Measurements from ENCODE around the gene PTPRC. TPM values are rescaled to one million over a fixed set of nuclear protein-coding genes. Genes with fewer than 3 reads are reported as not detected.

The PTPRC gene
- total RNA-seq, 1 donor from 2014 or later, result not detected

DNA sequence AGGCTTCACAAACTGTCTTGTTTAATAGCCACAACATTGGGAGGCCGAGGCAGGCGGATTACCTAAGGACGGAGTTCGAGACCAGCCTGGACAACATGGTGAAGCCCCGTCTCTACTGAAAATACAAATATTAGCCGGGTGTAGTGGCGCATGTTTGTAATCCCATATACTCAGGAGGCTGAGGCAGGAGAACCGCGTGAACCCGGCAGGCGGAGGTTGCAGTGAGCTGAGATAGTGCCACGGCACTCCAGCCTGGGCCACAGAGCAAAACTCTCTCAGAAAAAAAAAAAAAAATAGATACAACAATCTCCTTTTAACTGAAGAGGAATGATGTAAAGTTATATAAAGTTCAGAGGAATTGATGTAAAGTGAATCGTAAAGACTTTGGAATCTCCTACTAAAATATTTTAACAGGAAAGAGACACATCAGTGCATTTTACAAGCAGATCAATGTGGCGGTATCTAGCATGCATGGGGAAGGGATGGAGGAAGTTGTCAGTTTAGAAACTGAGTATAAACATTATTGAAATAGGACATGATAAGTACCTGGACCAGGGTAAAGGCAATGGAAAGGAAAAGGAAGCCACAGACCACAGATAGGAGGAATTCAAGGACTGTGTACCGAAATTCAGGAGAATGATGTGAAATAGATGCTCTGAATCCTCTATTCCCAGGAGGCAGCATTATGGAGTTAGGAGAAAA lies 41.5 kb downstream of the PTPRC start:
- TF ChIP-seq CTCF (IDR thresholded peaks at IDR 0.05; ENCODE audit: unreplicated experiment), result no peak
- no peaks in the 10 kb centered on the region for H3K27me3 Mint-ChIP-seq (ENCODE audit: unreplicated experiment)
- H3K9me3 Mint-ChIP-seq (ENCODE audit: unreplicated experiment), result no peaks in the 10 kb centered on the region
- DNase-seq (ENCODE audit: low spot score), result no peak
- H3K36me3 Mint-ChIP-seq (ENCODE audit: low read depth, unreplicated experiment), result no peaks in the 10 kb centered on the region
- no peak overlapping the region for H3K27ac Mint-ChIP-seq (ENCODE audit: unreplicated experiment)
- H3K4me1 Mint-ChIP-seq (ENCODE audit: unreplicated experiment), result no peaks in the 10 kb centered on the region
- H3K4me3 Mint-ChIP-seq (ENCODE audit: unreplicated experiment), result no peak overlapping the region

DNA sequence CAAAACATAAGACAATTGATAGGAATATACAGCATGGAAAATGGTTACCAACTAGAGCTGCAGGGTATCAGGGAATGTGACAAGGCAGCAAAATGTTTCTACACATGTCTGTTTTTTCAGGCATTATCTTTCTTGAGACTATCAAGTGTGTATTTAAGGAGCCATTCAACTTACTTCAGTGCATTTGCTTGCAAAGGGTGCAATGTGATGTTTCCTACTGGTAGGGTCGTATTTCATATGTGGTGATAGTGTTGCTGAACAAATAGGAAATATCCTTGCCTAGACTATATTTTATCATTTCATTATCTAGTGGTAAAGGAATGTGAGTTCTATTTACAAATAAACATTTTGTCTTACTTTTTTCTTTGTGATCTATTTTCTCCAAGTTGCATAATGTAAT lies 42.4 kb downstream of the PTPRC start:
- Mint-ChIP-seq H3K27ac (ENCODE audit: unreplicated experiment) (no peak overlapping the region), H3K36me3 (ENCODE audit: low read depth, unreplicated experiment) (no peaks in the 10 kb centered on the region), H3K4me1 (ENCODE audit: unreplicated experiment) (no peaks in the 10 kb centered on the region), H3K9me3 (ENCODE audit: unreplicated experiment) (no peaks in the 10 kb centered on the region), H3K4me3 (ENCODE audit: unreplicated experiment) (no peak overlapping the region), H3K27me3 (ENCODE audit: unreplicated experiment) (no peaks in the 10 kb centered on the region)
- no peak for DNase-seq (ENCODE audit: low spot score)
- TF ChIP-seq CTCF (IDR thresholded peaks at IDR 0.05; ENCODE audit: unreplicated experiment), result no peak

DNA sequence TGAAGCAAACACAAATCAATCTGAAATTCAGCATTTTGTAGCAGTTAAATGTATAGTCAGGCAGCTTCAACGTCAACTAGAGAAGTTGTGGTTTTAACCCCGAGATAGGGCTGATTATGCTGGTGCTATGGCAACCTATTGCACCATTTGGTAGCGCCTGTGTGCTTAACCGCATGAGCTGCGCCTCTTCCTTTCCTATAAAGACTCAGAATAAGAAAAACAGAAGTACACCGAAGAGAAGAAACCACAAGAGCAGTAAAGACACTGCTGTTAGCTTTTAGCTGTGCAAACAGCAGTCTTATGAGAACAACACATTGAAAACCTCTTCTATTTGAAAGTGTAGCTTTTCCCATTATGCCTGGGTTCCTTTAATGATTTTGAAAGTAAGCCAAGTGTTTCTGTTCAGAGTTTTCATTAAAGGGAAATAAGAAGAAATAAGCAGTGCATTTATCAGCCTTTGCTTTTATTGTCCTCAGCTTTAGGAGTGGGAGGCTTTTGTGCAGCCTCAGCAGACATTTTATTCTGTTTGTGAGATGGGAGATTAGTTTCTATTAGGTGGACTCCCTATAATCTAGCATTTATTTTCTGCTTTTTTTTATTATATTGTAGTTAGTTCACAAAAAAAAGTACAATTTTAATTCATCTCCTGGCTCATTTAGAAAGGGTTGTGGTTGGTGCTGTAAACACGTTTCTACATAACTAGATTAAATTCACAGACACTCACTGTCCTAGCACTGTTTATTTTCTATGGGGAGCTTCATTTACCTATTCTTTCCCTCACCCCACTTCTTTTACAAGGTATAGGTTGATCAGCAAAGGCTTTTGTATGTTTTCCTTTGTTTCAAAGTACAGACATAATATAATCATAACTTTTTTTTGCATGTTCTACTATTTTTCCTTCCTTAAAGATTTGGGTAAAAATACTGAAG lies 43.3 kb downstream of the PTPRC start:
- peak overlapping the region; percentile 85 for H3K27ac Mint-ChIP-seq (ENCODE audit: unreplicated experiment)
- H3K4me1 Mint-ChIP-seq (ENCODE audit: unreplicated experiment), result no peaks in the 10 kb centered on the region
- H3K27me3 Mint-ChIP-seq (ENCODE audit: unreplicated experiment), result no peaks in the 10 kb centered on the region
- DNase-seq (ENCODE audit: low spot score), result no peak
- no peaks in the 10 kb centered on the region for H3K36me3 Mint-ChIP-seq (ENCODE audit: low read depth, unreplicated experiment)
- no peak for TF ChIP-seq CTCF (IDR thresholded peaks at IDR 0.05; ENCODE audit: unreplicated experiment)
- H3K9me3 Mint-ChIP-seq (ENCODE audit: unreplicated experiment), result no peaks in the 10 kb centered on the region
- no peak overlapping the region for H3K4me3 Mint-ChIP-seq (ENCODE audit: unreplicated experiment)

GRCh38 chr1:198682850-198683249 lies 44.0 kb downstream of the PTPRC start:
- no peak for TF ChIP-seq CTCF (IDR thresholded peaks at IDR 0.05; ENCODE audit: unreplicated experiment)
- H3K4me3 Mint-ChIP-seq (ENCODE audit: unreplicated experiment), result no peak overlapping the region

GRCh38 chr1:198683449-198683848 lies 44.6 kb downstream of the PTPRC start:
- H3K27ac Mint-ChIP-seq (ENCODE audit: unreplicated experiment), result no peak overlapping the region
- no peak overlapping the region for H3K4me3 Mint-ChIP-seq (ENCODE audit: unreplicated experiment)
- H3K4me1 Mint-ChIP-seq (ENCODE audit: unreplicated experiment), result no peaks in the 10 kb centered on the region
- no peaks in the 10 kb centered on the region for H3K27me3 Mint-ChIP-seq (ENCODE audit: unreplicated experiment)
- no peaks in the 10 kb centered on the region for H3K36me3 Mint-ChIP-seq (ENCODE audit: low read depth, unreplicated experiment)
- no peak for TF ChIP-seq CTCF (IDR thresholded peaks at IDR 0.05; ENCODE audit: unreplicated experiment)
- H3K9me3 Mint-ChIP-seq (ENCODE audit: unreplicated experiment), result no peaks in the 10 kb centered on the region
- no peak for DNase-seq (ENCODE audit: low spot score)

More at GRCh38 chr1:198682850-198683249, 44.0 kb downstream of the PTPRC start:
- Mint-ChIP-seq H3K9me3 (ENCODE audit: unreplicated experiment) (no peaks in the 10 kb centered on the region), H3K36me3 (ENCODE audit: low read depth, unreplicated experiment) (no peaks in the 10 kb centered on the region), H3K4me1 (ENCODE audit: unreplicated experiment) (no peaks in the 10 kb centered on the region), H3K27ac (ENCODE audit: unreplicated experiment) (no peak overlapping the region), H3K27me3 (ENCODE audit: unreplicated experiment) (no peaks in the 10 kb centered on the region)
- no peak for DNase-seq (ENCODE audit: low spot score)
